Fibroblast of the aortic adventitia (primary cell): Measurements from ENCODE around the gene L3MBTL4. TPM values are rescaled to one million over a fixed set of nuclear protein-coding genes. Genes with fewer than 3 reads are reported as not detected.
"Not testable (repeated sequence)": the region's sequence is repeated elsewhere in the genome, so short reads cannot be mapped to it uniquely, and the experiment has no call there.

Experiments
- DNase-seq: peaks from one replicate; pipeline ENCODE4 v3.0.0-alpha.2; 2010; ENCODE audit warnings: low read depth
- H3K4me3 ChIP-seq: 2 replicates; pipeline ENCODE4 v1.5.1; 2011; ENCODE audit warnings: low read depth, mild to moderate bottlenecking, control low read depth, low read length, moderate library complexity
- CTCF ChIP-seq: IDR thresholded peaks from 2 replicates; pipeline ENCODE4 v1.5.1; 2011; ENCODE audit warnings: mild to moderate bottlenecking, low read length, control low read depth, inconsistent platforms; ENCODE audit not compliant: insufficient read depth
- total RNA-seq: library from RNA; depleted of rRNA; stranded (reverse); fragments of >200 nt; gene quantifications from 2 replicates; pipeline ENCODE4 v1.2.3, GENCODE V29; 2012; ENCODE audit warnings: low replicate concordance

L3MBTL4 gene
- total RNA-seq, 1 donor: not detected

- H3K4me3 ChIP-seq: no peak overlapping the region
- no peak for DNase-seq
- TF ChIP-seq CTCF: no peak
These were observed 318.0 kb downstream of the L3MBTL4 start for GRCh38 chr18:6096730-6097129.

GRCh38 chr18:6088432-6088831 is 326.3 kb downstream of the L3MBTL4 start:
- H3K4me3 ChIP-seq: peak overlapping the region; percentile 3
- no peak for TF ChIP-seq CTCF
- no peak for DNase-seq

GRCh38 chr18:6086731-6087130 is 328.0 kb downstream of the L3MBTL4 start:
- TF ChIP-seq CTCF: no peak
- DNase-seq: peak; percentile 29
- H3K4me3 ChIP-seq: no peak overlapping the region

GRCh38 chr18:6079406-6079805 is 335.3 kb downstream of the L3MBTL4 start:
- DNase-seq: no peak
- no peak for TF ChIP-seq CTCF
- no peak overlapping the region for H3K4me3 ChIP-seq

GRCh38 chr18:6078877-6079276 is 335.8 kb downstream of the L3MBTL4 start:
- TF ChIP-seq CTCF: no peak
- DNase-seq: no peak
- H3K4me3 ChIP-seq: no peak overlapping the region

GRCh38 chr18:6072423-6072822 is 342.3 kb downstream of the L3MBTL4 start:
- not testable (repeated sequence) for H3K4me3 ChIP-seq, DNase-seq

- TF ChIP-seq CTCF: no peak
These were observed 345.2 kb downstream of the L3MBTL4 start for GRCh38 chr18:6069539-6069938.

GRCh38 chr18:6069103-6069502 is 345.6 kb downstream of the L3MBTL4 start:
- DNase-seq: no peak
- H3K4me3 ChIP-seq: no peak overlapping the region
- TF ChIP-seq CTCF: no peak

More at GRCh38 chr18:6069539-6069938, 345.2 kb downstream of the L3MBTL4 start:
- no peak for DNase-seq
- H3K4me3 ChIP-seq: no peak overlapping the region
